Measurements from ENCODE around the gene GDF7. TPM values are rescaled to one million over a fixed set of nuclear protein-coding genes. Genes with fewer than 3 reads are reported as not detected.
"Not testable (repeated sequence)": the region's sequence is repeated elsewhere in the genome, so short reads cannot be mapped to it uniquely, and the experiment has no call there.

The GDF7 gene
- total RNA-seq, 3 donors from 2014 or later: under 0.01 to 0.15 (median under 0.01) TPM

DNA sequence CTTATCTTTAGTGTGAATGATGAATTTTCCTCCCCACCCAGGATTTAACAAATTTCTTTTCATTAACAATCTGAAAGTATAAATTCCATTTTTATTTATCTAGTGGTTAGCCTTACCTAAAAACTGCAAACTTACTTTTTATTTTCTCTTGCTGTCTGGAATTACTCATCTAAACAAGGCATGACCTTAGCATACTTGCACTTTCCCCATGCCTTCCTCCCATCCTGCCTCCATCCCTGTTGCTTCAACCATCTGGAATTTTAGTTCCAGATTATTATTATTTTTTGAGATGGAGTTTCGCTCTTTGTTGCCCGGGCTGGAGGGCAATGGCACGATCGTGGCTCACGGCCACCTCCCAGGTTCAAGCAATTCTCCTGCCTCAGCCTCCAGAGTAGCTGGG lies 35.6 kb downstream of the GDF7 start:
- TF ChIP-seq POLR2AphosphoS5 (IDR thresholded peaks at IDR 0.05) (no peak), CTCF (IDR thresholded peaks at IDR 0.05) (no peak), POLR2A (IDR thresholded peaks at IDR 0.05) (no peak)
- Histone ChIP-seq H3K36me3 (no peaks in the 10 kb centered on the region), H3K4me3 (no peak overlapping the region), H3K4me1 (no peaks in the 10 kb centered on the region), H3K9me3 (no peaks in the 10 kb centered on the region), H3K27ac (no peak overlapping the region), H3K27me3 (no peaks in the 10 kb centered on the region)
- intact Hi-C loops (cut with DNase I; ENCODE audit: low total_unique reads): no loop called here
- no peak for DNase-seq (ENCODE audit: low spot score in 2 of 2)

DNA sequence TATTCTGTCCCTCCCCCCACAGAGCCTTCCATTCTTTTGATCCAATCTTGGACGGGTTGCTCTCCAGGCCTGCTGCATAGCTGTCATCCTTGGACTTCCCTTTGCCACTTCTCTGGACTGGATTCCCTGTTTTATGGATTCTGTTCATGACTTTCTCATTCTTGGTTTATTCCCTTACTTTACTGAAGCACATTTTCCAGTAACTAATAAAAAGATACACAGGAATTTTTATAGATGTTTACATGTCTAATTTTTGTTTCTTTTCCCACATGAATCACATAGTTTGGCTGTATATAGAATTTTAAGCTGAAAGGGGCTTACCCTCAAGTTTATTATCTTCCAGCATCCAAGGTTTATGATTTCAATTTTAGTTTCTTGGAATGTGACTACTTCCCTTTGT lies 37.9 kb downstream of the GDF7 start:
- H3K4me1 ChIP-seq: no peaks in the 10 kb centered on the region
- TF ChIP-seq POLR2A (IDR thresholded peaks at IDR 0.05): no peak
- no peaks in the 10 kb centered on the region for H3K36me3 ChIP-seq
- intact Hi-C loops (cut with DNase I; ENCODE audit: low total_unique reads): no loop called here
- H3K27me3 ChIP-seq: no peaks in the 10 kb centered on the region
- H3K4me3 ChIP-seq: no peak overlapping the region
- no peaks in the 10 kb centered on the region for H3K9me3 ChIP-seq
- no peak for DNase-seq (ENCODE audit: low spot score in 2 of 2)
- H3K27ac ChIP-seq: no peak overlapping the region

DNA sequence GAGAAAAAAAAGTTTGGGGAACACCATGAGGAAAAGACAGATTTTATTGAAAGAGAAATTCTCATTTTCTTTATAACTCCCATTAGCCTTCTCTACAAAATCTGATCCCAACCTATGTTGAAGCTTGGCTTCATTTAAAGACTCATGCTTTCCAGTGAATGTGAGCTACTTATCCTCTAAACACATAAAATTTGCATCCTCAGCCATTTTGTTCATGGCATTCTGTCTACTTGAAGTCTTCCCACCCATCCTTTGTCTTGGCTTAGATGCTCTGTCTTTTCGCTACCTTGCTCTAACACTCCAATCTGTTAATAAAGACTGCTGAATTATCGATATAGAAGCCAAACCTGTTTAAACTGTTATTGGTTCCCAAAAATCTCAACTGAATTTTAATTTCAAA lies 39.3 kb downstream of the GDF7 start:
- intact Hi-C loops (cut with DNase I; ENCODE audit: low total_unique reads): no loop called here

DNA sequence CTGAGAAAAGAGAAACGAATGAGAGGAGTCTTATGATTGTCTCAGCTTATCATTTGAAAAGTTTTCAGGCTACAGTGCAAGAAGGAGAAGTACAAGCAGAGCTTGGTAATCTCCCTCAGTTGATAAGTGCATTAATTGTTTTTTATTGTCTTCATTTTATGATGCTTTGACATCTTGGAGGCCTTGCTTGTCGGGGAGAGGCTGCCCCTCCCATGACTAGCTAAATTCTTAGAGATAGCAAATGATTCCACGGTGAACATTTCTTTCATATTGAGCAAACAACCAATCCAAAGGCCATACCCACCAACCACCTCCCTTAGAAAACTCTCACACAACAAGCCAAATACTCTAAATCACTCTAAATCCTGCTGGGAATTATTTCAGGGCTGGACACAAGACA lies 39.8 kb downstream of the GDF7 start:
- no peak overlapping the region for H3K27ac ChIP-seq
- no peaks in the 10 kb centered on the region for H3K9me3 ChIP-seq
- DNase-seq (ENCODE audit: low spot score in 2 of 2): no peak
- H3K27me3 ChIP-seq: no peaks in the 10 kb centered on the region
- H3K4me3 ChIP-seq: no peak overlapping the region
- no peaks in the 10 kb centered on the region for H3K4me1 ChIP-seq
- TF ChIP-seq POLR2A (IDR thresholded peaks at IDR 0.05): no peak
- TF ChIP-seq CTCF (IDR thresholded peaks at IDR 0.05): no peak
- no peak for TF ChIP-seq POLR2AphosphoS5 (IDR thresholded peaks at IDR 0.05)
- no peaks in the 10 kb centered on the region for H3K36me3 ChIP-seq
- intact Hi-C loops (cut with DNase I; ENCODE audit: low total_unique reads): no loop called here

More for the DNA sequence above, 39.3 kb downstream of the GDF7 start:
- no peaks in the 10 kb centered on the region for H3K4me1 ChIP-seq
- H3K9me3 ChIP-seq: no peaks in the 10 kb centered on the region
- H3K4me3 ChIP-seq: no peak overlapping the region
- no peak for TF ChIP-seq CTCF (IDR thresholded peaks at IDR 0.05)
- no peak for TF ChIP-seq POLR2A (IDR thresholded peaks at IDR 0.05)
- no peak for TF ChIP-seq POLR2AphosphoS5 (IDR thresholded peaks at IDR 0.05)
- H3K36me3 ChIP-seq: no peaks in the 10 kb centered on the region
- no peak for DNase-seq (ENCODE audit: low spot score in 2 of 2)
- H3K27ac ChIP-seq: no peak overlapping the region
- no peaks in the 10 kb centered on the region for H3K27me3 ChIP-seq

DNA sequence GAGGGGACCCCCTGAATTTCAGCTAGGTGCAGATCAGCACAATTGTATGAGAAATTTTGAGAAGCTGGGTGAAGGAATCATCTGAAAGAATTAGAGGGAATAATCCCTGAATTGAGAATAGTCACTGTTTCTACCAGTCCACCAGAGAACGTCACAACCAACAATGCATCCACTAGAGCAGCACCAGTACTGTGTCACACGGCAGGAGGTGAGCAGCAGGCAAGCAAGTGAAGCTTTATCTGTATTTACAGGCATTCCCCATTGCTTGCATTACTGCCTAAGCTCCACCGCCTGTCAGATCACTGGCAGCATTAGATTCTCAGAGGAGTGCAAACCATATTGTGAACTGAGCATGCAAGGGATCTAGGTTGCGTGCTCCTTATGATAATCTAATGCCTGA lies 40.7 kb downstream of the GDF7 start:
- no peaks in the 10 kb centered on the region for H3K4me1 ChIP-seq
- H3K27ac ChIP-seq: no peak overlapping the region
- H3K9me3 ChIP-seq: no peaks in the 10 kb centered on the region
- TF ChIP-seq POLR2AphosphoS5 (IDR thresholded peaks at IDR 0.05) (no peak), CTCF (IDR thresholded peaks at IDR 0.05) (no peak), POLR2A (IDR thresholded peaks at IDR 0.05) (no peak)
- no peaks in the 10 kb centered on the region for H3K27me3 ChIP-seq
- H3K36me3 ChIP-seq: no peaks in the 10 kb centered on the region
- DNase-seq (ENCODE audit: low spot score in 2 of 2): no peak
- intact Hi-C loops (cut with DNase I; ENCODE audit: low total_unique reads): no loop called here
- H3K4me3 ChIP-seq: no peak overlapping the region

DNA sequence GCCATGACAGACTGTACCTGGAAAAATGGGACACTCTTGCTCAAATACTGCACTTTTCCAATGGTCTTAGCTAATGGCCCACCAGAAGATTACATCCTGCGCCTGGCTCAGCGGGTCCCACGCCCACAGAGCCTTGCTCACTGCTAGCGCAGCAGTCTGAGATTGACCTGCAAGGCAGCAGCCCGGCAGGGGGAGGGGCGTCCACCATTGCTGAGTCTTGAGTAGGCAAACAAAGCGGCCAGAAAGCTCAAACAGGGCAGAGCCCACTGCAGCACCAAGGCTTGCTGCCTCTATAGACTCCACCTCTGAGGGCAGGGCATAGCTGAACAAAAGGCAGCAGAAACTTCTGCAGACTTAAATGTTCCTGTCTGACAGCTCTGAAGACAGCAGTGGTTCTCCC lies 44.7 kb downstream of the GDF7 start:
- intact Hi-C loops (cut with DNase I; ENCODE audit: low total_unique reads): not testable (repeated sequence)

DNA sequence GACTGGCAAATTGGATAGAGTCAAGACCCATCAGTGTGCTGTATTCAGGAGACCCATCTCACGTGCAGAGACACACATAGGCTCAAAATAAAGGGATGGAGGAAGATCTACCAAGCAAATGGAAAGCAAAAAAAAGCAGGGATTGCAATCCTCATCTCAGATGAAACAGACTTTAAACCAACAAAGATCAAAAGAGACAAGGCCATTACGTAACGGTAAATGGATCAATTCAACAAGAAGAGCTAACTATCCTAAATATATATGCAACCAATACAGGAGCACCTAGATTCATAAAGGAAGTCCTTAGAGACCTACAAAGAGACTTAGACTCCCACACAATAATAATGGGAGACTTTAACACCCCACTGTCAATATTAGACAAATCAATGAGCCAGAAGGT lies 46.6 kb downstream of the GDF7 start:
- intact Hi-C loops (cut with DNase I; ENCODE audit: low total_unique reads); H3K4me3 ChIP-seq; H3K9me3 ChIP-seq; H3K27ac ChIP-seq; H3K27me3 ChIP-seq; H3K36me3 ChIP-seq; DNase-seq (ENCODE audit: low spot score in 2 of 2); H3K4me1 ChIP-seq: not testable (repeated sequence)

More for the DNA sequence above, 44.7 kb downstream of the GDF7 start:
- H3K36me3 ChIP-seq; H3K4me1 ChIP-seq; H3K27ac ChIP-seq; DNase-seq (ENCODE audit: low spot score in 2 of 2); H3K4me3 ChIP-seq; H3K9me3 ChIP-seq; H3K27me3 ChIP-seq: not testable (repeated sequence)

DNA sequence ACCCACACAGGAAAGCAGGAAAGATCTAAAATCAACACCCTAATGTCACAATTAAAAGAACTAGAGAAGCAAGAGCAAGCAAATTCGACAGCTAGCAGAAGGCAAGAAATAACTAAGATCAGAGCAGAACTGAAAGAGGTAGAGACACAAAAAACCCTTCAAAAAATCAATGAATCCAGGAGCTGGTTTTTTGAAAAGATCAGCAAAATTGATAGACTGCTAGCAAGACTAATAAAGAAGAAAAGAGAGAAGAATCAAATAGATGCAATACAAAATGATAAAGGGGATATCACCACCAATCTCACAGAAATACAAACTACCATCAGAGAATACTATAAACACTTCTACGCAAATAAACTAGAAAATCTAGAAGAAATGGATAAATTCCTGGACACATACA lies 47.5 kb downstream of the GDF7 start:
- H3K27me3 ChIP-seq; H3K4me1 ChIP-seq; H3K9me3 ChIP-seq; H3K27ac ChIP-seq; H3K4me3 ChIP-seq; intact Hi-C loops (cut with DNase I; ENCODE audit: low total_unique reads); DNase-seq (ENCODE audit: low spot score in 2 of 2); H3K36me3 ChIP-seq: not testable (repeated sequence)

DNA sequence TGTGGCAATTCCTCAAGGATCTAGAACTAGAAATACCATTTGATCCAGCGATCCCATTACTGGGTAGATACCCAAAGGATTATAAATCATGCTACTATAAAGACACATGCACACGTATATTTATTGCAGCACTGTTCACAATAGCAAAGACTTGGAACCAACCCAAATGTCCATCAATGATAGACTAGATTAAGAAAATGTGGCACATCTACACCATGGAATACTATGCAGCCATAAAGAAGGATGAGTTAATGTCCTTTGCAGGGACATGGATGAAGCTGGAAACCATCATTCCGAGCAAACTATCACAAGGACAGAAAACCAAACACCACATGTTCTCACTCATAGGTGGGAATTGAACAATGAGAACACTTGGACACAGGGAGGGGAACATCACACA lies 49.2 kb downstream of the GDF7 start:
- intact Hi-C loops (cut with DNase I; ENCODE audit: low total_unique reads); H3K36me3 ChIP-seq; H3K9me3 ChIP-seq; H3K27me3 ChIP-seq; H3K4me1 ChIP-seq; H3K27ac ChIP-seq; H3K4me3 ChIP-seq; DNase-seq (ENCODE audit: low spot score in 2 of 2): not testable (repeated sequence)
